Vagina (tissue), 2 donors: Measurements from ENCODE around the gene RPL3. TPM values are rescaled to one million over a fixed set of nuclear protein-coding genes. Genes with fewer than 3 reads are reported as not detected.

Source experiments
- DNase-seq, 2 donors: peaks; one replicate each; pipeline ENCODE4 v3.0.0-alpha.2; 2017; ENCODE audit errors: extremely low spot score in 2 of 2
- H3K27ac ChIP-seq: fragments of 200-600 bp; sonication (generic); one replicate; pipeline ENCODE4 v1.5.1; 2019
- H3K27me3 ChIP-seq: fragments of 200-600 bp; sonication (generic); one replicate; pipeline ENCODE4 v1.5.1; 2019
- H3K36me3 ChIP-seq, 2 donors: fragments of 200-600 bp; sonication (generic); one replicate each; pipeline ENCODE4 v1.5.1; 2017 to 2019
- H3K4me1 ChIP-seq: fragments of 200-600 bp; sonication (generic); one replicate; pipeline ENCODE4 v1.5.1; 2019
- H3K4me3 ChIP-seq, 2 donors: fragments of 200-600 bp; sonication (generic); 1 replicate in 1 of 2; 2 replicates in 1 of 2; pipeline ENCODE4 v1.5.1; 2016 to 2019
- H3K9me3 ChIP-seq: fragments of 200-600 bp; sonication (generic); one replicate; pipeline ENCODE4 v1.5.1; 2019
- POLR2A ChIP-seq, 2 donors: fragments of 450-650 bp; IDR thresholded peaks; one replicate each; pipeline ENCODE4 v1.6.1; 2017; ENCODE audit warnings: antibody characterized with exemption in 2 of 2, mild to moderate bottlenecking in 2 of 2, moderate library complexity in 2 of 2
- POLR2AphosphoS5 ChIP-seq, 2 donors: sonication (generic); formaldehyde crosslinking; IDR thresholded peaks; one replicate each; pipeline ENCODE4 v1.9.0; 2017; ENCODE audit warnings: antibody characterized with exemption in 2 of 2, mild to moderate bottlenecking in 2 of 2, low read depth in 1 of 2; ENCODE audit not compliant: insufficient read depth in 1 of 2
- intact Hi-C: fragments of 100-400 bp; cut with DNase I; formaldehyde crosslinking; loops from one replicate; pipeline ENCODE4 v1.15.1; 2023
- total RNA-seq: library from RNA; depleted of rRNA; stranded (reverse); fragments of >200 nt; gene quantifications from one replicate; pipeline ENCODE4 v1.2.3, GENCODE V29; 2016
- TF ChIP-seq, protein P1 (sequence below), 3 experiments: fragments of 450-650 bp in 2 of 3; fragments of 200-600 bp in 1 of 3; sonication (generic) in 1 of 3; IDR thresholded peaks; one replicate each; pipeline ENCODE4 v1.5.1; 2017 to 2019; ENCODE audit warnings: antibody characterized with exemption in 3 of 3, mild to moderate bottlenecking in 2 of 3, moderate library complexity in 2 of 3

The RPL3 gene
- total RNA-seq, 1 donor from 2014 or later: 2,613 TPM

DNA sequence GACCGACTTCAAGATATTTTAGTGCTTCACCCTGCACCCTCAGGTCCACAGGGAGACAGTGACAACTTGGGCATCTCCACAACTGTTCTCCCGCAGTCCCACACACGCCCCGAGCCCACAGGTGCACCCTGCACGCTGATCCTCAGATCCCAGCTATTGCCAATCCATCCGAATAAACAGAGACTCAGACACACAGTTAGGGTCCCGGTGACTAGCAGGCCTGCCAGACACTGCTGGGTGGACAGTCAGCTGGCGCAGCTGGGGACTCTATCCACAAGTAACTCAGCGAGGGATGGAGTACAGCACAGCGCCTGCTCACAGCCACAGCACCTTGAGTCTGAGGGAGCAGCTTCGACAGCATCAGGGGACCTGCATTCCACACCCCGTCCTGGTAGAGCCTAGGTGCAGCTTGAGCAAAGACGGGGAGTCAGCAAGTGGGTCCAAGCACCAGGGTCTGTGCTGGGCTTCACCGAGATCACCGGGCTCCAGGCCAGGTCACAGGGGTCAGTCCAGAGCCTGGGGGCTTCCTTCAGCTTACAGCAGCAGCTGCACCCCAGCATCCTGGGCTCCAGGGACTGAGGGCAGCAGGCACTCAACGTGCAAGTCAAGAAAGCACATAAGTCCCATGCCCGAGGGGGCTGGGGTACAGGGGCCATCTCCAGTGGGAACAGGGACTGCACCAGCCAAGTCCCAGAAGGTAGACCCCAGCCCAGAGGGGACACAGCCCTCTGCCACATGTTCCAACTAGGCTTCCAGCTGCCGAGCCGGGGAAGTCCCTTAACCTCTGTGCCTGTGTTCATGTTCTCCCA is 7.6 kb downstream of the RPL3 start:
- DNase-seq: no peak
- H3K27ac ChIP-seq: no peak overlapping the region
- no peaks in the 10 kb centered on the region for H3K27me3 ChIP-seq
- H3K36me3 ChIP-seq: peaks cover 0 to 53% of the 10 kb centered on the region in 2 donors
- intact Hi-C loops: loop anchor here (2.0 to 10.0 kb wide), 3 partner anchors 77 to 447 kb away; no protein-coding TSS in a partner anchor
- no peaks in the 10 kb centered on the region for H3K9me3 ChIP-seq
- no peak overlapping the region for H3K4me3 ChIP-seq
- TF ChIP-seq, protein P1, sequence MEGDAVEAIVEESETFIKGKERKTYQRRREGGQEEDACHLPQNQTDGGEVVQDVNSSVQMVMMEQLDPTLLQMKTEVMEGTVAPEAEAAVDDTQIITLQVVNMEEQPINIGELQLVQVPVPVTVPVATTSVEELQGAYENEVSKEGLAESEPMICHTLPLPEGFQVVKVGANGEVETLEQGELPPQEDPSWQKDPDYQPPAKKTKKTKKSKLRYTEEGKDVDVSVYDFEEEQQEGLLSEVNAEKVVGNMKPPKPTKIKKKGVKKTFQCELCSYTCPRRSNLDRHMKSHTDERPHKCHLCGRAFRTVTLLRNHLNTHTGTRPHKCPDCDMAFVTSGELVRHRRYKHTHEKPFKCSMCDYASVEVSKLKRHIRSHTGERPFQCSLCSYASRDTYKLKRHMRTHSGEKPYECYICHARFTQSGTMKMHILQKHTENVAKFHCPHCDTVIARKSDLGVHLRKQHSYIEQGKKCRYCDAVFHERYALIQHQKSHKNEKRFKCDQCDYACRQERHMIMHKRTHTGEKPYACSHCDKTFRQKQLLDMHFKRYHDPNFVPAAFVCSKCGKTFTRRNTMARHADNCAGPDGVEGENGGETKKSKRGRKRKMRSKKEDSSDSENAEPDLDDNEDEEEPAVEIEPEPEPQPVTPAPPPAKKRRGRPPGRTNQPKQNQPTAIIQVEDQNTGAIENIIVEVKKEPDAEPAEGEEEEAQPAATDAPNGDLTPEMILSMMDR (IDR thresholded peaks at IDR 0.05): no peak
- no peak for TF ChIP-seq POLR2A (IDR thresholded peaks at IDR 0.05)
- no peak for TF ChIP-seq POLR2AphosphoS5 (IDR thresholded peaks at IDR 0.05; ENCODE audit: insufficient read depth in 1 of 2, low read depth in 1 of 2)
- H3K4me1 ChIP-seq: peaks cover 62% of the 10 kb centered on the region

DNA sequence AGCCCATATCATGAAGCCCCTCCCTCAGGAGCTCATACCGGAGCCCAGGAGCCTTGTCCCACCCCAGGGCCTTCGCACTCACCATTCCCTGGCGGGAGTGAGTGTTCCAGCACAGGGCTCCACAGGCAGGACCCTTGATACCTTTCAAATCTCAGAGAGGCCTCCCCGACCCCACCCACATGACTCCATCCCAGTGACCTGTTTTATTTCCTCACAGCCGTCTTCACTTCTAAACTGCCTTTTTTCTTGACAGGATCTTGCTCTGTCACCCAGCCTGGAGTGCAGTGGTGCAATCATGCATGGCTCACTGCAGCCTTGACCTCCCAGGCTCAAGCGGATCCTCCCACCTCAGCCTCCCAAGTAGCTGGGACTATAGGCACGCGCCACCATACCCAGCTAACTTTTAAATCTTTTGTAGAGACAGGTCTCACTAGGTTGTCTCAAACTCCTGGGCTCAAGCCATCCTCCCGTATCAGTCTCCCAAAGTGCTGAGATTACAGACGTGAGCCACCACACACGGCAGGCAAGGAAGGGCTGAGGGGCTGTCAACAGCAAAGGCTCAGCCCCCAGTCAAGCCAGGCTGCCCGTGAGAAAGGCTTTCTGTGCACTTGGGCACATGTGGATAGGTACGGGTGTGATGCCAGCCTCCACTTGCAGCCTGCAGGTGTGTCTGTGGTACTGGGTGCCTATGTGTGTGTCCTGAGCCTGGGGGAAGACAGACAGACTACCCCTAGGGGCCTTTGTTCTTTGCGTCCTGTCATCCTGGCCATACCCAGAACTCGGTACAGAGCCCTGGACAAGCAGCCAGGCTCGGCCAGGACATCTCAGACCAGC is 9.3 kb downstream of the RPL3 start:
- intact Hi-C loops: loop anchor here (2.0 to 10.0 kb wide), 3 partner anchors 75 to 445 kb away; no protein-coding TSS in a partner anchor
- TF ChIP-seq POLR2A (IDR thresholded peaks at IDR 0.05) (no peak), POLR2AphosphoS5 (IDR thresholded peaks at IDR 0.05; ENCODE audit: insufficient read depth in 1 of 2, low read depth in 1 of 2) (no peak)
- TF ChIP-seq, protein P1 (IDR thresholded peaks at IDR 0.05): no peak
- peaks cover 45% of the 10 kb centered on the region for H3K4me1 ChIP-seq
- peaks cover 0 to 37% of the 10 kb centered on the region in 2 donors for H3K36me3 ChIP-seq
- peak overlapping the region; percentile 88 for H3K27ac ChIP-seq
- H3K9me3 ChIP-seq: no peaks in the 10 kb centered on the region
- no peaks in the 10 kb centered on the region for H3K27me3 ChIP-seq
- no peak for DNase-seq
- no peak overlapping the region for H3K4me3 ChIP-seq

DNA sequence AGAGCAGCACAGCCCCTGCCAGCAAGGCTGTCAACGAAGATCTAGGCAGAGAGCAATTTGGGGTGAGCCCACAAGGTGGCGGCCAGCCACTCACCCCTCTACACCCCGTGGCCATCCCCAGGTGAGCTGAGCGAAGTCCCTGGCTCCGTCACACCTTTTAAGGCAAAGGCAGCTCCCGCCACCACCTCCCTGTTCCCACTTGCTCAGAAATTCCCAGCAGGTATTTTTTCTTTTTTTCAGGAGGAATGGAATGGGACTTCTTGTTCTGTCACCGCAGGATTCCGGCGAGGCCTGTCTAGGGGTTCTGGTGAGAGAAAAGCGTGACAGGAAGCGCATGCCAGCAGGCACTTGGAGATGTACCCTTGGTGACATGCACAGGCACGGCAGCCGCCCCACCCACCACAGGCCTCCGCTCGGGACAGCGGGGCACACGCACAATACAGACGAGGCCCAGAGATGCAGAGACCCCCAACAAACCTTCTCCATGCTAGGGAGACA is 10.0 kb downstream of the RPL3 start:
- Histone ChIP-seq H3K4me1 (peaks cover 41% of the 10 kb centered on the region), H3K27ac (peak overlapping the region; percentile 88), H3K4me3 (no peak overlapping the region), H3K9me3 (no peaks in the 10 kb centered on the region), H3K36me3 (peaks cover 0 to 30% of the 10 kb centered on the region in 2 donors), H3K27me3 (no peaks in the 10 kb centered on the region)
- no peak for DNase-seq
- intact Hi-C loops: no loop called here
- TF ChIP-seq POLR2AphosphoS5 (IDR thresholded peaks at IDR 0.05; ENCODE audit: insufficient read depth in 1 of 2, low read depth in 1 of 2): no peak
- TF ChIP-seq POLR2A (IDR thresholded peaks at IDR 0.05): no peak
- TF ChIP-seq, protein P1 (IDR thresholded peaks at IDR 0.05): no peak

DNA sequence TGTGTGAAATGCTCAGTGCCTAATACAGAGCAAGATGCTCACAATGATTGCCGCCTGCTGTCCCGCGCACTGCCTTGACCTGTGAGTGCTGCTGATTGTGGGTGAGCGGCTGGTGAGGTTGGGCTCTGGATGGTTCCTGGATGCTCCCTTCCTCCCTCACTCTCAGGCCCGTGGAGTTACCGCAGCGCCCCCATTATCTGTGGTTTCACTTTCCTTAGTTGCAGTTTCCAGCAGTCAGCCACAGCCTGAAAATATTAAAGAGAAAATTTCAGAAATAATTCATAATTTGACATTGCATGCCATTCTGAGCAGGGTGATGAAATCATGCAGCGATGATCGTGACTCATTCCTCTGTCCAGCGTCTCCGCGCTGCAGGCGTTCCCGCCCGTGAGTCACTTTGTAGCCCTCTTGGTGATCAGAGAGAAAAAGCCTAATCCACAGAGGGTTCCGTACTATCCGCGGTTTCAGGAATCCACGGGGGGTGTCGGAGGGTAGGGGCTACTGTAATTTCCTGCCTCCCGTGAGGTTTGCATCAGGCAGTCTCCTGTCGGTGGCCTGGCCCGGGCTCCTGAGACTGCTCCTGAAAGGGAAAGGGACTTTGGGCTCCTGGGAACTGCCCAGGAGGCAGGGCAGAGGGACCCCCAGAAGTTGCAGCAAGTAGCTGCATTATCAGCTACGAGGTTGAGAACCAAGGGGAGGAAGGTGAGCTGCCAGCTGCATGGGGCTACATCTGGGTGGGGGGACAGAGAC is 10.6 kb downstream of the RPL3 start:
- no peaks in the 10 kb centered on the region for H3K9me3 ChIP-seq
- peak overlapping the region; percentile 27 to 30 for H3K4me3 ChIP-seq
- peaks cover 34% of the 10 kb centered on the region for H3K4me1 ChIP-seq
- intact Hi-C loops: no loop called here
- H3K36me3 ChIP-seq: peaks cover 0 to 24% of the 10 kb centered on the region in 2 donors
- peak overlapping the region; percentile 88 for H3K27ac ChIP-seq
- DNase-seq: no peak
- TF ChIP-seq POLR2AphosphoS5 (IDR thresholded peaks at IDR 0.05; ENCODE audit: insufficient read depth in 1 of 2, low read depth in 1 of 2) (peak; percentile 58 to 79), POLR2A (IDR thresholded peaks at IDR 0.05) (no peak)
- TF ChIP-seq, protein P1 (IDR thresholded peaks at IDR 0.05): no peak
- H3K27me3 ChIP-seq: no peaks in the 10 kb centered on the region
